HEK293T (cell line): ENCODE measurements around the gene ARNT2.

ENCODE experiments used
- CTCF ChIA-PET: fragments of 350-600 bp; formaldehyde crosslinking; extraction: SDS; loops from one replicate; lab custom pipeline; 2021; ENCODE audit warnings: antibody characterized with exemption, inconsistent platforms; lab: Yijun Ruan, JAX
- POLR2A ChIA-PET: fragments of 350-600 bp; formaldehyde crosslinking; extraction: SDS; loops from one replicate; lab custom pipeline; 2020; ENCODE audit warnings: antibody characterized with exemption, inconsistent platforms; lab: Yijun Ruan, JAX
- DNase-seq: peaks from one replicate; pipeline ENCODE4 v3.0.0; 2012; ENCODE audit warnings: mixed read lengths; ENCODE audit errors: extremely low spot score
- ARNT ChIP-seq: fragments of 450-650 bp; IDR thresholded peaks from 2 replicates; pipeline ENCODE4 v1.6.1; 2017; ENCODE audit warnings: mild to moderate bottlenecking
- BHLHE40 ChIP-seq: fragments of 450-650 bp; IDR thresholded peaks from 2 replicates; pipeline ENCODE4 v1.6.1; 2016; ENCODE audit warnings: mild to moderate bottlenecking, moderate library complexity, borderline replicate concordance
- CTBP1 ChIP-seq: fragments of 450-650 bp; IDR thresholded peaks from 2 replicates; pipeline ENCODE4 v1.6.1; 2016; ENCODE audit warnings: borderline replicate concordance
- ELF4 ChIP-seq: fragments of 450-650 bp; IDR thresholded peaks from 2 replicates; pipeline ENCODE4 v1.6.1; 2017; ENCODE audit warnings: antibody characterized with exemption
- FOXA1 ChIP-seq: fragments of 450-650 bp; IDR thresholded peaks from 2 replicates; pipeline ENCODE4 v1.6.1; 2016; ENCODE audit warnings: mild to moderate bottlenecking
- FOXK2 ChIP-seq: fragments of 450-650 bp; IDR thresholded peaks from 2 replicates; pipeline ENCODE4 v1.6.1; 2016; ENCODE audit warnings: mild to moderate bottlenecking
- FOXM1 ChIP-seq: fragments of 450-650 bp; IDR thresholded peaks from 2 replicates; pipeline ENCODE4 v1.6.1; 2017; ENCODE audit warnings: mild to moderate bottlenecking, borderline replicate concordance
- HDGF ChIP-seq: fragments of 450-650 bp; IDR thresholded peaks from 2 replicates; pipeline ENCODE4 v1.6.1; 2017; ENCODE audit warnings: antibody characterized with exemption, borderline replicate concordance
- L3MBTL2 ChIP-seq: fragments of 450-650 bp; conservative IDR thresholded peaks from 2 replicates; pipeline ENCODE4 v1.6.1; 2016; ENCODE audit warnings: mild to moderate bottlenecking
- LEF1 ChIP-seq: fragments of 450-650 bp; IDR thresholded peaks from 2 replicates; pipeline ENCODE4 v1.6.1; 2017; ENCODE audit warnings: mild to moderate bottlenecking, borderline replicate concordance
- NFRKB ChIP-seq: fragments of 450-650 bp; IDR thresholded peaks from 2 replicates; pipeline ENCODE4 v1.6.1; 2016; ENCODE audit warnings: mild to moderate bottlenecking, moderate library complexity
- SP1 ChIP-seq: fragments of 450-650 bp; IDR thresholded peaks from 2 replicates; pipeline ENCODE4 v1.6.1; 2017
- SUZ12 ChIP-seq: fragments of 450-650 bp; IDR thresholded peaks from 2 replicates; pipeline ENCODE4 v1.6.1; 2016; ENCODE audit warnings: mild to moderate bottlenecking
- TARDBP ChIP-seq: fragments of 450-650 bp; IDR thresholded peaks from 2 replicates; pipeline ENCODE4 v1.6.1; 2016
- ZNF384 ChIP-seq: fragments of 450-650 bp; IDR thresholded peaks from 2 replicates; pipeline ENCODE4 v1.6.1; 2016
- TF ChIP-seq, protein P1 (sequence below): fragments of 450-650 bp; IDR thresholded peaks from 2 replicates; pipeline ENCODE4 v1.6.1; 2016

ARNT2 gene

DNA sequence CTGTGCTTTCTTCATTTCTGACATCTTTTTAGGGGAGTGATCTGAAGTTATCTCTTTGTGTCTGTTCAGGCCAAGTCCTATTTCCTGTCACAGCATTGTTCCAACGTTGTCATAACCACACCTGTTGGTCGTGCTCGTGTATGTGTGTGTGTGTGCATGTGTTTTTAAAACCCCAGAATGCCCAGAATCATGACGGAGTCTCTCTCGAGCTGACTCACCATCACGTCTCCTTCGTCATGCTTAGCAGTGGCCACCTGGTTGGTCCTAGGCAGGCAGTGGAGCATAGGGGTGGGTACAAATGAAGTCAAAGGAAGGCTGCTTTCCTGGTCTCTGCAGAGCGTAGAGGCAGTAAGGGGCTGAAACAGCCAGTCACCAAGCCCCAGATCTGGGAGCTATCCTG, 164.1 kb downstream of the ARNT2 start:
- TF ChIP-seq ARNT (no peak), ELF4 (no peak), CTBP1 (no peak), ZNF384 (no peak), HDGF (no peak), SUZ12 (no peak), FOXK2 (no peak), NFRKB (no peak), L3MBTL2 (no peak), LEF1 (no peak)
- ChIA-PET POLR2A (no interaction called here), CTCF (interaction anchor here (0.6 to 3.8 kb wide), 9 partner anchors 25 to 1501 kb away, joined by 3 to 37 read pairs (median 3); partner anchors contain the start of gene CEMIP)
- no peak for DNase-seq

DNA sequence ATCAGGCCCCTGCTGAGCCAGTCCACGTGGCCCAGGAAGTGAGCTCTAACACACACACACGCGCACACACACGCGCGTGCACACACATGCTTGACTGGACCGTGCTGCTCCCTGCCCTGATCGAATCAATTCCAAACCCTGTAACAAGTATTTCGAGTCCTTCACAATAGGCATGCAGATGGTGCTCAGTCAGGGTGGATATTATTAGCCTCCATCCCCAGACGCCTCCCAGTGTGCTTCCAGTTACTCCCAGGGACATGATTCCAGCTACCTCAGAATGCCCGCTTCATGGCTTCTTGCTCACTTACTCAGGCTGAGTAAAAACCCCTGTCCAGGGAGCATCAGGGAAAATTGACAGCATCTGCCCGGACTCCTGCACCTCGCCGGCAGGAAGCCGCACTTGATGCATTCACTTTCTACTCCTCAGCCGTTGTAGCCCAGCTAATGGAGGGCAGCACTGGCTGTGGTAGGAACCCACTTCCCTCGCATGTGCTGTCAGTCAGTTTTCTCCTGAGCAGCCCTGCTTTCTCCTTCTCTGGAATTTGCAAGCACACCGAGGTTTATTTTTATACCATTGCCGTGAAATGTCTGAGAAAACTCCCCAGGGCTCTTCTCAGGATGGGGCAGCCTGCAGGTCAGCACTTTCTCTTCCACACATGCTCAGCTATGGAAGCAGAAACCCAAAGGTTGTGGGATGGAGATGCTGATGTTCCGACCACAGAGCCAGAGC, 164.9 kb downstream of the ARNT2 start:
- CTCF ChIA-PET, result interaction anchor here (0.8 kb wide), 1 partner anchor 207 kb away, joined by 3 read pairs; no protein-coding TSS in a partner anchor
- POLR2A ChIA-PET, result no interaction called here
- no peak for TF ChIP-seq LEF1
- no peak for DNase-seq

DNA sequence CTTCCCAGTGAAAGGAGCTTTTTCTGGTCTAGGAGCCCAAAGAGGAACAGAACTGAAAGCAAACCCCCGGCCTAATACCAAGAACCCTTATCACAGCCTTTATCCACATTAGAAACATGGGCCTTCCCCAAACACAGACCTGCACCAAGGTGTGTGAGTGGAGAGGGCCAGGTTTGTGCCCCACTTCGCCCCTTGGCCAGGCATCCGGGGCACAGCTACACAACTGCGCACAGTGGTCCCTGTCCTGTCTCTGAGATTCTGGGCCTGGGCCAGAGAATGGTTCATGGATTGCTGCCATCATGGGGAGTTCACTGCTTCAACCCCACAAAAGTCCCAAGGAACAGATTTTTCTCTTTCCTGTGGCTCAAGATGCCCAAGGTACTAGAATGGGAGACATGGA, 165.5 kb downstream of the ARNT2 start:
- DNase-seq, result no peak
- ChIA-PET POLR2A (no interaction called here), CTCF (interaction anchor here (0.6 kb wide), 1 partner anchor 132 kb away, joined by 3 read pairs; no protein-coding TSS in a partner anchor)
- TF ChIP-seq FOXK2 (no peak), L3MBTL2 (no peak), ELF4 (no peak), SUZ12 (no peak), HDGF (no peak), FOXA1 (no peak), ZNF384 (no peak), SP1 (no peak), LEF1 (no peak)
- TF ChIP-seq, protein P1, sequence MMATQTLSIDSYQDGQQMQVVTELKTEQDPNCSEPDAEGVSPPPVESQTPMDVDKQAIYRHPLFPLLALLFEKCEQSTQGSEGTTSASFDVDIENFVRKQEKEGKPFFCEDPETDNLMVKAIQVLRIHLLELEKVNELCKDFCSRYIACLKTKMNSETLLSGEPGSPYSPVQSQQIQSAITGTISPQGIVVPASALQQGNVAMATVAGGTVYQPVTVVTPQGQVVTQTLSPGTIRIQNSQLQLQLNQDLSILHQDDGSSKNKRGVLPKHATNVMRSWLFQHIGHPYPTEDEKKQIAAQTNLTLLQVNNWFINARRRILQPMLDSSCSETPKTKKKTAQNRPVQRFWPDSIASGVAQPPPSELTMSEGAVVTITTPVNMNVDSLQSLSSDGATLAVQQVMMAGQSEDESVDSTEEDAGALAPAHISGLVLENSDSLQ, result no peak

DNA sequence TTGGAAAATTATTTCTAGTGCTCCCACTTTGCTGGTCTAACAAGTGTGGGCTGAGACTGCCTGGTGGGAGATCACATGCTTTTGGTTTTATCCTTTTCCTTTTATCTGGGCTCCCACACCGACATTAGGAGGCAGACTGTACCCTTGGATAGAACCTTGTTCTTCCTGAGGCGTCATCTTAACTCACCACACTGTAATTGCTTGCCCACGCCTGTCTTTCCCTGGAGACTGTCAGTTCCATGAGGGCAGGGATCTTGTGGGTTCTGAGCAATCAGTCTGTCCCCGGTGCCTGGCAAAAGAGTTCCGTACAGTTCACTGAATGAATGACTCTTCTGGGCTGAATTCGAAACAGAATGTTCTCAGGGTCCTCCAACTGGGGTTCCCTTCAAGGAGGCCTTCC, 166.4 kb downstream of the ARNT2 start:
- POLR2A ChIA-PET, result no interaction called here
- CTCF ChIA-PET, result no interaction called here
- TF ChIP-seq TARDBP, result no peak
- no peak for TF ChIP-seq LEF1
- no peak for TF ChIP-seq FOXK2
- no peak for TF ChIP-seq FOXA1
- no peak for TF ChIP-seq FOXM1
- no peak for TF ChIP-seq NFRKB
- TF ChIP-seq, protein P1, result no peak
- TF ChIP-seq ZNF384, result no peak
- TF ChIP-seq CTBP1, result no peak

DNA sequence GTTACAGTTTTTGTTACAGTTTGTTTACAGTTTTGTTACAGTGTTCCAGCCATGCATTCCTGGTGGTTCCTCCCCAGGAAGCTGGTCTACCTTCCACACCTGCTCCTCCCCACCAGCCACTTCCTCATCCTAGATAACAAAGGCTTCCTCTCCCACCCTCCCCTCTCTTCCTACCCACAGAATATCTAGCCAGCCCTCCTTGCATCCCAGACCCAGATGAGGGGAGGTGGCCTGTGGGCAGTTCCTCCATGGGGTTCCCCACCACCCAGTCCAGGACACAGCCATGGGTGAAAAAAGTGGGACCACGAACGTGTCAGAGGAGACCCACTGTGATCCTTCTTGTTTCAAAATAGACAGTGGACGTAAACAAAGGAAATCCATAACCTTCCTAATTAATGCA, 168.2 kb downstream of the ARNT2 start:
- ChIA-PET CTCF (no interaction called here), POLR2A (no interaction called here)
- DNase-seq, result no peak
- TF ChIP-seq ARNT, result no peak
- no peak for TF ChIP-seq HDGF
- no peak for TF ChIP-seq SUZ12
- no peak for TF ChIP-seq SP1
- TF ChIP-seq L3MBTL2, result no peak
- TF ChIP-seq, protein P1, result no peak
- TF ChIP-seq CTBP1, result no peak
- TF ChIP-seq BHLHE40, result no peak
- TF ChIP-seq ELF4, result no peak
- TF ChIP-seq FOXA1, result no peak
- no peak for TF ChIP-seq TARDBP
- no peak for TF ChIP-seq LEF1
- TF ChIP-seq NFRKB, result no peak
- no peak for TF ChIP-seq FOXK2
- no peak for TF ChIP-seq ZNF384
- no peak for TF ChIP-seq FOXM1

More for the DNA sequence above, 166.4 kb downstream of the ARNT2 start:
- no peak for DNase-seq

DNA sequence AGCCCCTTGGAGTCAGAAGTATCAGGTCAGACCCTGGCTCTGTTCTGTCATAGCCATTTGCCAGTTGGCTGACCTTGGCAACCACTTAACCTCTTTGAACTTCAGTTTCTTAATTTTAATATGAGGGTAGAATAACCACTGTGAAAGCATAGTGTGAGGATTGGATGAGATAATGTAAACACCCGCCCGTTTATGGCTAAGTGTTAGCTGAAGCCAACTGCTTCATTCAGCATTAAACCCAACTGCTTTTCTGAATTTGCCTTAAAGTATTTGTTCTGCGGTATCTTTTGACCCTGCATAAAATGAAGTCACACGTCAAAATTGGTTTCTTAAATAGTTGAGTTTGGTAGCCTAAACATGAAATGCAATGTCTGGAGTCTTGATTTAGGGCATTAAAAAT, 169.4 kb downstream of the ARNT2 start:
- POLR2A ChIA-PET, result no interaction called here

More for the DNA sequence above, 169.4 kb downstream of the ARNT2 start:
- DNase-seq, result no peak
- CTCF ChIA-PET, result interaction anchor here (1.1 kb wide), 1 partner anchor 117 kb away, joined by 3 read pairs; no protein-coding TSS in a partner anchor
- no peak for TF ChIP-seq FOXM1
- no peak for TF ChIP-seq NFRKB
- TF ChIP-seq, protein P1, result no peak
- TF ChIP-seq TARDBP, result no peak
- TF ChIP-seq ARNT, result no peak
- no peak for TF ChIP-seq HDGF
- no peak for TF ChIP-seq ELF4
- no peak for TF ChIP-seq BHLHE40
- TF ChIP-seq LEF1, result no peak
- TF ChIP-seq CTBP1, result no peak
- TF ChIP-seq FOXK2, result no peak
- no peak for TF ChIP-seq SUZ12
- TF ChIP-seq L3MBTL2, result no peak
- TF ChIP-seq SP1, result no peak
- no peak for TF ChIP-seq FOXA1
